ENCODE measurements around the gene TNS1.

DNA sequence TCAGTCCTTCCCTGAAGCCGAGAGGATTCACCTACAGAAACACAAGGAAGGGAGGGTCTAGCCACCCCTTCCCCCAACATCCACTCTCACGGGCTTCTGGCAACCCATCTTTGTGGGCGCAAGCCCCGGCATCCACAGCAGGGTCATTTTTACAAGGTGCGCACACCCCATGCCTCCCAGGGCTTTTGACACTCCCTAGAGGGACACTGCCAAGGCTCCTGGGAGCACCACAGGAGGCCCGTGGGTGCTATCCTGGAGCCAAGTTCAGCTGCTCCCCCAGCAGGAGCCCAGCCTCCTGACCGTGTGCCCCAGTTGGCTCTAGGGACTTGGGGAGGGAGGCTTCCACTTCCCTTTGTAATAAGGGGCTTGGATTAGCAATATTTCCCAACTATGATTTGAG lies 251.6 kb downstream of the TNS1 start:
- TF ChIP-seq, protein P1, sequence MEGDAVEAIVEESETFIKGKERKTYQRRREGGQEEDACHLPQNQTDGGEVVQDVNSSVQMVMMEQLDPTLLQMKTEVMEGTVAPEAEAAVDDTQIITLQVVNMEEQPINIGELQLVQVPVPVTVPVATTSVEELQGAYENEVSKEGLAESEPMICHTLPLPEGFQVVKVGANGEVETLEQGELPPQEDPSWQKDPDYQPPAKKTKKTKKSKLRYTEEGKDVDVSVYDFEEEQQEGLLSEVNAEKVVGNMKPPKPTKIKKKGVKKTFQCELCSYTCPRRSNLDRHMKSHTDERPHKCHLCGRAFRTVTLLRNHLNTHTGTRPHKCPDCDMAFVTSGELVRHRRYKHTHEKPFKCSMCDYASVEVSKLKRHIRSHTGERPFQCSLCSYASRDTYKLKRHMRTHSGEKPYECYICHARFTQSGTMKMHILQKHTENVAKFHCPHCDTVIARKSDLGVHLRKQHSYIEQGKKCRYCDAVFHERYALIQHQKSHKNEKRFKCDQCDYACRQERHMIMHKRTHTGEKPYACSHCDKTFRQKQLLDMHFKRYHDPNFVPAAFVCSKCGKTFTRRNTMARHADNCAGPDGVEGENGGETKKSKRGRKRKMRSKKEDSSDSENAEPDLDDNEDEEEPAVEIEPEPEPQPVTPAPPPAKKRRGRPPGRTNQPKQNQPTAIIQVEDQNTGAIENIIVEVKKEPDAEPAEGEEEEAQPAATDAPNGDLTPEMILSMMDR (IDR thresholded peaks at IDR 0.05), result no peak
- no peak for TF ChIP-seq POLR2A (IDR thresholded peaks at IDR 0.05)
